GM12878 (cell line): ENCODE measurements around the gene AFAP1.

Experiments used
- CBFB ChIP-seq: IDR thresholded peaks from 2 replicates; pipeline ENCODE4 v1.6.1; 2016; ENCODE audit warnings: antibody characterized with exemption, low read depth
- CHD2 ChIP-seq: IDR thresholded peaks from 2 replicates; pipeline ENCODE4 v1.6.1; 2011; ENCODE audit warnings: low read depth, low read length, improper control_type of control experiment, borderline replicate concordance
- CREB1 ChIP-seq: IDR thresholded peaks from 2 replicates; pipeline ENCODE4 v1.6.1; 2012; ENCODE audit warnings: low read depth, mild to moderate bottlenecking, inconsistent platforms
- CTCF ChIP-seq, 3 experiments: IDR thresholded peaks in 2 of 3; conservative IDR thresholded peaks in 1 of 3; 2 replicates each; pipeline ENCODE4 v1.5.1; 2011; ENCODE audit warnings: low read depth in 3 of 3, low read length in 3 of 3, mild to moderate bottlenecking in 3 of 3, control low read depth in 2 of 3, moderate library complexity in 2 of 3, inconsistent platforms in 1 of 3, mixed read lengths in 1 of 3; ENCODE audit not compliant: control insufficient read depth in 2 of 3, insufficient read depth in 1 of 3; ENCODE audit errors: extremely low read depth in 1 of 3
- POLR2A ChIP-seq: IDR thresholded peaks from 2 replicates; pipeline ENCODE4 v1.6.1; 2011; ENCODE audit warnings: low read depth, mild to moderate bottlenecking, low read length
- POLR2AphosphoS5 ChIP-seq: IDR thresholded peaks from 2 replicates; pipeline ENCODE4 v1.6.1; 2011; ENCODE audit warnings: mild to moderate bottlenecking, low read length, inconsistent platforms
- REST ChIP-seq: IDR thresholded peaks from 2 replicates; pipeline ENCODE4 v1.6.1; 2012; ENCODE audit warnings: mild to moderate bottlenecking, low read depth, low read length
- ZSCAN29 ChIP-seq: fragments of 450-650 bp; IDR thresholded peaks from 2 replicates; pipeline ENCODE4 v1.6.1; 2017; ENCODE audit warnings: mild to moderate bottlenecking, moderate library complexity
- ZZZ3 ChIP-seq: IDR thresholded peaks from 2 replicates; pipeline ENCODE4 v1.6.1; 2011; ENCODE audit warnings: low read depth; ENCODE audit not compliant: control insufficient read depth, insufficient read length
- TF ChIP-seq, protein P1 (sequence below): fragments of 450-650 bp; IDR thresholded peaks from 2 replicates; pipeline ENCODE4 v1.6.1; 2017; ENCODE audit warnings: mild to moderate bottlenecking

GRCh38 chr4:7790023-7790422 is 149.6 kb downstream of the AFAP1 start:
- TF ChIP-seq REST, result no peak
- no peak for TF ChIP-seq ZZZ3
- TF ChIP-seq POLR2A, result no peak
- TF ChIP-seq CTCF (IDR thresholded peaks at IDR 0.05 in 2 of 3, conservative IDR thresholded peaks at IDR 0.05 in 1 of 3; ENCODE audit: control insufficient read depth in 2 of 3, extremely low read depth in 1 of 3, insufficient read depth in 1 of 3, low read depth in 3 of 3, low read length in 3 of 3), result no peak
- no peak for TF ChIP-seq POLR2AphosphoS5
- no peak for TF ChIP-seq CHD2
- no peak for TF ChIP-seq ZSCAN29
- no peak for TF ChIP-seq CREB1
- TF ChIP-seq, protein P1, sequence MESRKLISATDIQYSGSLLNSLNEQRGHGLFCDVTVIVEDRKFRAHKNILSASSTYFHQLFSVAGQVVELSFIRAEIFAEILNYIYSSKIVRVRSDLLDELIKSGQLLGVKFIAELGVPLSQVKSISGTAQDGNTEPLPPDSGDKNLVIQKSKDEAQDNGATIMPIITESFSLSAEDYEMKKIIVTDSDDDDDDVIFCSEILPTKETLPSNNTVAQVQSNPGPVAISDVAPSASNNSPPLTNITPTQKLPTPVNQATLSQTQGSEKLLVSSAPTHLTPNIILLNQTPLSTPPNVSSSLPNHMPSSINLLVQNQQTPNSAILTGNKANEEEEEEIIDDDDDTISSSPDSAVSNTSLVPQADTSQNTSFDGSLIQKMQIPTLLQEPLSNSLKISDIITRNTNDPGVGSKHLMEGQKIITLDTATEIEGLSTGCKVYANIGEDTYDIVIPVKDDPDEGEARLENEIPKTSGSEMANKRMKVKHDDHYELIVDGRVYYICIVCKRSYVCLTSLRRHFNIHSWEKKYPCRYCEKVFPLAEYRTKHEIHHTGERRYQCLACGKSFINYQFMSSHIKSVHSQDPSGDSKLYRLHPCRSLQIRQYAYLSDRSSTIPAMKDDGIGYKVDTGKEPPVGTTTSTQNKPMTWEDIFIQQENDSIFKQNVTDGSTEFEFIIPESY, result no peak
- TF ChIP-seq CBFB, result no peak
